ENCODE data around the gene LGR6. TPM values are rescaled to one million over a fixed set of nuclear protein-coding genes. Genes with fewer than 3 reads are reported as not detected.

The LGR6 gene
- total RNA-seq, 1 experiment from 2014 or later = 1.0 TPM

DNA sequence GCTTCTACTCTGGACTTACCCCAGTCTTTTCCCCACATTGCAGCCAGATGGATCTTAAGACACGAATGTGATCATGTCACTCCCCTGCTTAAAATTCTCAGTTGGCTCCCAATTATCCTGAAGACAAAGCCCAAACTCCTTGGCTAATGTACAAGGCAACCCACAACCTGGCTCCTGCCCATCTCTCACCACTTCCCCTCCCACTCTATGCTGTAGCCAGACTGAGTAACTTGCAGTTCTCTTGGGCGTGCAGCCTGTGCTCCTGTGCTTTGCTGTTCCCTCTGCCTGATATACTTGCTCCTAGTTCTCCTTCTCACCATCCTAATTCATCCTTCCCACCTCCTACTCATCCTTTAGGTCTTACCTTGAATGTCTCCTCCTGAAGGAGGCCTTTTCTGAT lies 56.2 kb downstream of the LGR6 start:
- peaks cover 11 to 27% of the 10 kb centered on the region in 2 experiments for H3K4me1 Mint-ChIP-seq
- Histone ChIP-seq H4K20me1 (ENCODE audit: control insufficient read depth, insufficient read depth, insufficient read length) (no peaks in the 10 kb centered on the region), H2BK12ac (ENCODE audit: insufficient read length, low read depth, low read length) (no peak overlapping the region), H3K9ac (ENCODE audit: extremely low read depth, insufficient read length, low read length) (no peak overlapping the region), H2BK15ac (ENCODE audit: low read depth, low read length) (no peak overlapping the region), H3K18ac (ENCODE audit: insufficient read length, low read depth, low read length) (no peak overlapping the region), H3K56ac (ENCODE audit: insufficient read length, low read depth, low read length) (no peak overlapping the region), H3K4me1 (ENCODE audit: insufficient read depth, low read length) (no peaks in the 10 kb centered on the region), H3K79me2 (ENCODE audit: insufficient read depth, low read length) (no peaks in the 10 kb centered on the region), H4K5ac (ENCODE audit: insufficient read length, low read depth, low read length) (no peak overlapping the region), H3K79me1 (ENCODE audit: insufficient read depth, low read depth, low read length, poor library complexity, severe bottlenecking) (no peaks in the 10 kb centered on the region), H3K4ac (ENCODE audit: low read depth, low read length) (no peak overlapping the region), H2AFZ (ENCODE audit: low read length) (no peak overlapping the region), H3K14ac (ENCODE audit: insufficient read depth, low read length) (no peak overlapping the region), H2BK20ac (ENCODE audit: low read depth, low read length, poor library complexity, severe bottlenecking) (no peak overlapping the region), H3K23me2 (ENCODE audit: insufficient read length, low read depth, low read length, poor library complexity, severe bottlenecking) (no peaks in the 10 kb centered on the region), H3K9me3 (ENCODE audit: control insufficient read depth, low read depth, low read length) (no peaks in the 10 kb centered on the region), H3K23ac (ENCODE audit: insufficient read length, low read depth, low read length) (no peak overlapping the region), H3T11ph (ENCODE audit: low read length) (no peak overlapping the region), H4K8ac (replicated peaks; ENCODE audit: insufficient read length, low read depth, low read length) (no peak overlapping the region), H2BK120ac (ENCODE audit: low read depth, low read length, poor library complexity, severe bottlenecking) (no peak overlapping the region), H3K4me2 (ENCODE audit: insufficient read depth, insufficient read length, low read length) (no peak overlapping the region), H3K27me3 (ENCODE audit: insufficient read depth, low read length) (no peaks in the 10 kb centered on the region; the same call in 1 of the 2 replicates), H3K27ac (ENCODE audit: insufficient read length, low read depth, low read length) (no peak overlapping the region), H4K91ac (ENCODE audit: insufficient read length, low read depth, low read length) (no peak overlapping the region), H2BK5ac (ENCODE audit: insufficient read length, low read length) (no peak overlapping the region), H2AK5ac (ENCODE audit: insufficient read length, low read length) (no peak overlapping the region)
- no peaks in the 10 kb centered on the region for H3K9me3 Mint-ChIP-seq
- no peak overlapping the region for H3K27ac Mint-ChIP-seq
- peaks cover 13% of the 10 kb centered on the region for H3K27me3 Mint-ChIP-seq (ENCODE audit: low read depth)
- TF ChIP-seq, protein P1, sequence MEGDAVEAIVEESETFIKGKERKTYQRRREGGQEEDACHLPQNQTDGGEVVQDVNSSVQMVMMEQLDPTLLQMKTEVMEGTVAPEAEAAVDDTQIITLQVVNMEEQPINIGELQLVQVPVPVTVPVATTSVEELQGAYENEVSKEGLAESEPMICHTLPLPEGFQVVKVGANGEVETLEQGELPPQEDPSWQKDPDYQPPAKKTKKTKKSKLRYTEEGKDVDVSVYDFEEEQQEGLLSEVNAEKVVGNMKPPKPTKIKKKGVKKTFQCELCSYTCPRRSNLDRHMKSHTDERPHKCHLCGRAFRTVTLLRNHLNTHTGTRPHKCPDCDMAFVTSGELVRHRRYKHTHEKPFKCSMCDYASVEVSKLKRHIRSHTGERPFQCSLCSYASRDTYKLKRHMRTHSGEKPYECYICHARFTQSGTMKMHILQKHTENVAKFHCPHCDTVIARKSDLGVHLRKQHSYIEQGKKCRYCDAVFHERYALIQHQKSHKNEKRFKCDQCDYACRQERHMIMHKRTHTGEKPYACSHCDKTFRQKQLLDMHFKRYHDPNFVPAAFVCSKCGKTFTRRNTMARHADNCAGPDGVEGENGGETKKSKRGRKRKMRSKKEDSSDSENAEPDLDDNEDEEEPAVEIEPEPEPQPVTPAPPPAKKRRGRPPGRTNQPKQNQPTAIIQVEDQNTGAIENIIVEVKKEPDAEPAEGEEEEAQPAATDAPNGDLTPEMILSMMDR (conservative IDR thresholded peaks at IDR 0.05) = no peak
- no CpG with 5 or more reads among the region's 2 CpGs for WGBS (ENCODE audit: extremely low coverage, insufficient read length, low lambda C conversion rate)
- no peak overlapping the region for H3K4me3 Mint-ChIP-seq
- H3K36me3 Mint-ChIP-seq (ENCODE audit: insufficient read depth in 1 of 3, low read depth in 3 of 3) = no peaks in the 10 kb centered on the region
- peak; percentile 4 for DNase-seq

Data from H9 (cell line).